ENCODE measurements around the gene ADGRG4. TPM values are rescaled to one million over a fixed set of nuclear protein-coding genes. Genes with fewer than 3 reads are reported as not detected.

ADGRG4 gene
- polyA plus RNA-seq, 3 donors: not detected

DNA sequence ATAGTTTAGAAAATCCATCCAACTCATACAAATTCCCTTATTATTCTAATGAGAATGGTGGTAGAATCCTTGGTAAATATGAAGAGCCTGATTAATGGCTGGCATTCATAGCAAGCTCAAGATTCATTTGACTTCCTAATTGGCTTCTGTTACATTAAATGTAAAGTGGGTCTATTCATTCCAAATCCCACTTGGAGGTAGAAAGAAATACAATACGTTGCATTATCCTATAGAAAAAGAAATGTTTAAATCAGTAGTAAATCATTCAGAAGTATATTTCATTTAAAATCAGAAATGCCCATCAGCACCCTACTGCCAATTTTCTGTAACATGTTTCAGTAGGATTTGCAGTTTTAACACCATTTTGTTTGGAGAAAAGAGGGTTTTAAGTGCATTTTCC is 6.7 kb downstream of the ADGRG4 start:
- no peaks in the 10 kb centered on the region for H3K4me1 Mint-ChIP-seq
- H2AFZ ChIP-seq (ENCODE audit: insufficient read depth, low read depth, low read length, poor library complexity, severe bottlenecking): no peak overlapping the region
- no peaks in the 10 kb centered on the region for H3K9me3 ChIP-seq (replicated peaks in 1 of 2; ENCODE audit: control insufficient read depth in 1 of 2, insufficient read depth in 1 of 2, low read length in 2 of 2)
- H3K36me3 ChIP-seq (replicated peaks in 1 of 2; ENCODE audit: control insufficient read depth in 1 of 2, insufficient read depth in 2 of 2, low read length in 2 of 2): no peaks in the 10 kb centered on the region
- DNase-seq: no peak
- no peaks in the 10 kb centered on the region for H3K36me3 Mint-ChIP-seq
- no peak overlapping the region for H3K27ac Mint-ChIP-seq
- H3K4me1 ChIP-seq (ENCODE audit: control insufficient read depth in 1 of 2, insufficient read depth in 2 of 2, low read length in 2 of 2): no peaks in the 10 kb centered on the region
- no peaks in the 10 kb centered on the region for H3K79me2 ChIP-seq (ENCODE audit: insufficient read depth, low read length)
- no peak overlapping the region for H3K4me2 ChIP-seq (replicated peaks; ENCODE audit: extremely low read depth, low read length, poor library complexity, severe bottlenecking)
- peaks cover 0 to 5% (median 1%) of the 10 kb centered on the region in 3 donors for H3K27me3 Mint-ChIP-seq (ENCODE audit: low read depth in 3 of 3)
- H4K20me1 ChIP-seq (ENCODE audit: insufficient read depth, low read length): no peaks in the 10 kb centered on the region
- TF ChIP-seq, protein P1, sequence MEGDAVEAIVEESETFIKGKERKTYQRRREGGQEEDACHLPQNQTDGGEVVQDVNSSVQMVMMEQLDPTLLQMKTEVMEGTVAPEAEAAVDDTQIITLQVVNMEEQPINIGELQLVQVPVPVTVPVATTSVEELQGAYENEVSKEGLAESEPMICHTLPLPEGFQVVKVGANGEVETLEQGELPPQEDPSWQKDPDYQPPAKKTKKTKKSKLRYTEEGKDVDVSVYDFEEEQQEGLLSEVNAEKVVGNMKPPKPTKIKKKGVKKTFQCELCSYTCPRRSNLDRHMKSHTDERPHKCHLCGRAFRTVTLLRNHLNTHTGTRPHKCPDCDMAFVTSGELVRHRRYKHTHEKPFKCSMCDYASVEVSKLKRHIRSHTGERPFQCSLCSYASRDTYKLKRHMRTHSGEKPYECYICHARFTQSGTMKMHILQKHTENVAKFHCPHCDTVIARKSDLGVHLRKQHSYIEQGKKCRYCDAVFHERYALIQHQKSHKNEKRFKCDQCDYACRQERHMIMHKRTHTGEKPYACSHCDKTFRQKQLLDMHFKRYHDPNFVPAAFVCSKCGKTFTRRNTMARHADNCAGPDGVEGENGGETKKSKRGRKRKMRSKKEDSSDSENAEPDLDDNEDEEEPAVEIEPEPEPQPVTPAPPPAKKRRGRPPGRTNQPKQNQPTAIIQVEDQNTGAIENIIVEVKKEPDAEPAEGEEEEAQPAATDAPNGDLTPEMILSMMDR (IDR thresholded peaks at IDR 0.05): no peak
- intact Hi-C loops (cut with micrococcal nuclease): no loop called here
- no peak overlapping the region for H3K27ac ChIP-seq (ENCODE audit: low read depth in 1 of 2, low read length in 2 of 2)
- no CpG with 5 or more reads among the region's 1 CpG for WGBS (ENCODE audit: insufficient coverage)
- H3K27me3 ChIP-seq (ENCODE audit: control insufficient read depth in 2 of 2, insufficient read depth in 2 of 2, low read length in 2 of 2): no peaks in the 10 kb centered on the region
- H3K9ac ChIP-seq (ENCODE audit: insufficient read depth, low read length, poor library complexity, severe bottlenecking): no peak overlapping the region
- H3K4me3 ChIP-seq (replicated peaks in 1 of 3; ENCODE audit: low read depth in 2 of 3, low read length in 3 of 3): no peak overlapping the region
- H3K9me3 Mint-ChIP-seq: peaks cover 0 to 2% (median 0%) of the 10 kb centered on the region in 7 donors
- H3K4me3 Mint-ChIP-seq: no peak overlapping the region

DNA sequence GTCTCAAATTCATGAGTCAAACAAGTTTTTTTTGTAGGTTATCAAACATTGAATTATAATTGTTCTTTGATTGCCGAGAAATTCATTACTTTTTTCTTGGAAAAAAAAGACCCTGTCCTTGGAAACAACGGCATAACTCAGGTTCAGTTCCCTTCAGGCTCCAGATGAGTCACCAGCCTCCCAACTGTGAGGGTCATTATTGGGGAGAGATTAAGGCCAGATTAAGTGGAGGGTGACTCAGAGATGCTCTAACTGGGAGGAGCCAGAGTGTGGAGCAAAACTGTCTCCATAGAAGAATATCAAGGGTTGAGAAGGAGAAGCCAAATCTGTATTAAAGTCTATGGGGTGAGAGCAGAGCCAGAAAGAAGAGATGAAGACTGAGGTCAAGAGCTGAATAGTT is 9.6 kb downstream of the ADGRG4 start:
- Histone ChIP-seq H3K27ac (ENCODE audit: low read depth in 1 of 2, low read length in 2 of 2) (no peak overlapping the region), H3K4me3 (replicated peaks in 1 of 3; ENCODE audit: low read depth in 2 of 3, low read length in 3 of 3) (no peak overlapping the region), H4K20me1 (ENCODE audit: insufficient read depth, low read length) (no peaks in the 10 kb centered on the region), H2AFZ (ENCODE audit: insufficient read depth, low read depth, low read length, poor library complexity, severe bottlenecking) (no peak overlapping the region), H3K36me3 (replicated peaks in 1 of 2; ENCODE audit: control insufficient read depth in 1 of 2, insufficient read depth in 2 of 2, low read length in 2 of 2) (no peaks in the 10 kb centered on the region), H3K79me2 (ENCODE audit: insufficient read depth, low read length) (no peaks in the 10 kb centered on the region), H3K9me3 (replicated peaks in 1 of 2; ENCODE audit: control insufficient read depth in 1 of 2, insufficient read depth in 1 of 2, low read length in 2 of 2) (no peaks in the 10 kb centered on the region), H3K27me3 (ENCODE audit: control insufficient read depth in 2 of 2, insufficient read depth in 2 of 2, low read length in 2 of 2) (no peaks in the 10 kb centered on the region), H3K4me2 (replicated peaks; ENCODE audit: extremely low read depth, low read length, poor library complexity, severe bottlenecking) (no peak overlapping the region), H3K4me1 (ENCODE audit: control insufficient read depth in 1 of 2, insufficient read depth in 2 of 2, low read length in 2 of 2) (no peaks in the 10 kb centered on the region), H3K9ac (ENCODE audit: insufficient read depth, low read length, poor library complexity, severe bottlenecking) (no peak overlapping the region)
- no peak for DNase-seq
- Mint-ChIP-seq H3K9me3 (no peaks in the 10 kb centered on the region), H3K4me3 (no peak overlapping the region), H3K27ac (no peak overlapping the region), H3K4me1 (no peaks in the 10 kb centered on the region), H3K27me3 (ENCODE audit: low read depth in 3 of 3) (peaks cover 0 to 5% (median 1%) of the 10 kb centered on the region in 3 donors), H3K36me3 (no peaks in the 10 kb centered on the region)
- TF ChIP-seq, protein P1 (IDR thresholded peaks at IDR 0.05): no peak
- WGBS (ENCODE audit: insufficient coverage): no CpG with 5 or more reads among the region's 2 CpGs
- intact Hi-C loops (cut with micrococcal nuclease): no loop called here
